Measurements from ENCODE around the gene CACNA1G. TPM values are rescaled to one million over a fixed set of nuclear protein-coding genes. Genes with fewer than 3 reads are reported as not detected.

Gene CACNA1G
- total RNA-seq, 4 donors from 2014 or later = 0.11 to 0.38 (median 0.13) TPM; not detected in 1

DNA sequence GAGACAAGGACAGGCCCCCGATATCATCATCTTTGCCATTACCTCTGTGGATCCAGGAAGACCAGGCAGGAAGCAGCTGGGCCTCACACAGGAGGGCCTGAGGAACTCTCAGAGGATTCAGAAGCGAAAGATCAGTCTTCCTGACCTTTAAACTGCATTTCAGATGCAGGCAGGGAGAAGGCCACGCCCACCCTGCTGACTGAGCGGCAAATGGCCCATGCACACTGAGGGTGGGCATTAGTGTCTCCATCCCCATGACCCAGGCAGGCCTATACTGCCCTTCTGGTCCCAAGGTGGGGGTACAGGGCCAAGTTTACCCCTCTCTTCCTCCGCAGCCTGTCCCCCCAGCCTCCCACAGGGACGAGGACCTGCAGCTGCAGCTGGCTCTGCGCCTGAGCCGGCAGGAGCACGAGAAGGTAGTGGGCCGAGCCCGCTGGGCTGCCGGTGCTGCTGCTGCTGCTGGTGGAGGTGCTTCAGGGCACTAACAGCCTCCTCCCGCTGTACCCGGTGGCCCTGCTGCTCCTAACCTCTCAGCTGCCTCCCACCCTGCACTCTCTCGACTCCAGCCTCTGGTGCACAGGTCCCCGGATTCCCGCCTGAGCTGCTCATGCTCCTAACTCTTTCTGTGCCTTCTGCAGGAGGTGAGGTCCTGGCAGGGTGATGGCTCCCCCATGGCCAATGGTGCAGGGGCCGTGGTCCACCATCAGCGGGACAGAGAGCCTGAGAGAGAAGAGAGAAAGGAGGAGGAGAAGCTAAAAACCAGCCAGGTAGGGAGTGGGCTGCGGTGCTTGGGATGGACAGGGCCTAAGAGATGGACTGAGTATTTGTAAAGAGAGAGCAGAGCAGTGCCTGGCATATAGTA, 21.7 kb upstream of the CACNA1G start:
- no peak for DNase-seq
- peaks cover 47 to 100% (median 48%) of the 10 kb centered on the region in 3 donors for H3K4me1 ChIP-seq
- intact Hi-C loops (cut with DNase I) = no loop called here
- H3K4me3 ChIP-seq = no peak overlapping the region
- H3K27me3 ChIP-seq = peaks cover 0 to 9% (median 0%) of the 10 kb centered on the region in 4 donors
- WGBS, 2 donors = 57 to 71% methylated on average over 5 to 7 of the region's 20 CpGs
- no peaks in the 10 kb centered on the region for H3K9me3 ChIP-seq
- TF ChIP-seq, protein P1, sequence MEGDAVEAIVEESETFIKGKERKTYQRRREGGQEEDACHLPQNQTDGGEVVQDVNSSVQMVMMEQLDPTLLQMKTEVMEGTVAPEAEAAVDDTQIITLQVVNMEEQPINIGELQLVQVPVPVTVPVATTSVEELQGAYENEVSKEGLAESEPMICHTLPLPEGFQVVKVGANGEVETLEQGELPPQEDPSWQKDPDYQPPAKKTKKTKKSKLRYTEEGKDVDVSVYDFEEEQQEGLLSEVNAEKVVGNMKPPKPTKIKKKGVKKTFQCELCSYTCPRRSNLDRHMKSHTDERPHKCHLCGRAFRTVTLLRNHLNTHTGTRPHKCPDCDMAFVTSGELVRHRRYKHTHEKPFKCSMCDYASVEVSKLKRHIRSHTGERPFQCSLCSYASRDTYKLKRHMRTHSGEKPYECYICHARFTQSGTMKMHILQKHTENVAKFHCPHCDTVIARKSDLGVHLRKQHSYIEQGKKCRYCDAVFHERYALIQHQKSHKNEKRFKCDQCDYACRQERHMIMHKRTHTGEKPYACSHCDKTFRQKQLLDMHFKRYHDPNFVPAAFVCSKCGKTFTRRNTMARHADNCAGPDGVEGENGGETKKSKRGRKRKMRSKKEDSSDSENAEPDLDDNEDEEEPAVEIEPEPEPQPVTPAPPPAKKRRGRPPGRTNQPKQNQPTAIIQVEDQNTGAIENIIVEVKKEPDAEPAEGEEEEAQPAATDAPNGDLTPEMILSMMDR (IDR thresholded peaks at IDR 0.05) = no peak
- no peak for TF ChIP-seq POLR2A (IDR thresholded peaks at IDR 0.05)
- peaks cover 9 to 48% (median 9%) of the 10 kb centered on the region in 3 donors for H3K36me3 ChIP-seq
- peak overlapping the region in 3 of 4 donors; percentile 42 to 82 (median 68) for H3K27ac ChIP-seq

DNA sequence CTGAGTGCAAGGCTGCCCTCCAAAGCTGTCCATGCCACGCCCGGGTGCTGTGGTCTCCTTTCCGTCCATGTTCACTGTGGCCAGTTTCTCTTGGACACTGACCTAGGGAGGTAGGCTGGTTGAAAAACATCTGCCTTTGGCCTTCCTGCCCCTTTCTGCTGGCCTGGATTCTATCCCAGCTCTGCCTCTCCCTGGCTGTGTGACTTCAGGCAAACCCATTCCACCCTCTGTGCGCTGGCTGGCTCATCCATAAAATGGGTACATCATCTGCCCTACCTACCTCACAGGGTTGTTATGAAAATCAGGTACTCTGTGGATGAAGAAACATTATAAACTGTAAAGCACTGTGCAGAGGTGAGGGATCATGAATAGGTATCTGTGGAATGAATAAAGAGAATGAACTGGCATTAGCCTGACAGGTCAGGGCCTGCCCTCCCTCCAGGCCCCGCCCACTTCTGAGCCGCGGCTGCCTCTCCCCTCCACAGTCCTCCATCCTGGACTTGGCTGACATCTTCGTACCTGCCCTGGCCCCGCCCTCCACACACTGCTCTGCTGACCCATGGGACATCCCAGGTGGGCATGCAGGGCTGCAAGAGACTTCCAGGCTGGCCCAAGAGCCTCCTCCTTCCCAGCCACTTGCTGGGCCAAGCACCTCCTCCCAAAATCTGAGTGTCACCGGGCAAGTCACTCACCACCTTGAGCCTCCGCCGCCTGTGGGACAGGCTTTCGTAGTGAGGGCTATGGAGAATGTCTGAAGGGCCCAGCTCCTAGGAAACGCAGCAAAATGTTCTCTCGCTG, 20.6 kb upstream of the CACNA1G start:
- intact Hi-C loops (cut with DNase I) = loop anchor here (10.0 kb wide), 1 partner anchor 305 kb away; no protein-coding TSS in a partner anchor
- peaks cover 44 to 96% (median 50%) of the 10 kb centered on the region in 3 donors for H3K4me1 ChIP-seq
- no peaks in the 10 kb centered on the region for H3K27me3 ChIP-seq
- H3K27ac ChIP-seq = peak overlapping the region; percentile 42 to 82 (median 78)
- WGBS, 2 donors = 41 to 52% methylated on average over 7 to 13 of the region's 15 CpGs
- no peaks in the 10 kb centered on the region for H3K9me3 ChIP-seq
- DNase-seq = no peak
- H3K36me3 ChIP-seq = peaks cover 9 to 48% (median 9%) of the 10 kb centered on the region in 3 donors
- H3K4me3 ChIP-seq = no peak overlapping the region
- TF ChIP-seq, protein P1 (IDR thresholded peaks at IDR 0.05) = no peak
- no peak for TF ChIP-seq POLR2A (IDR thresholded peaks at IDR 0.05)

DNA sequence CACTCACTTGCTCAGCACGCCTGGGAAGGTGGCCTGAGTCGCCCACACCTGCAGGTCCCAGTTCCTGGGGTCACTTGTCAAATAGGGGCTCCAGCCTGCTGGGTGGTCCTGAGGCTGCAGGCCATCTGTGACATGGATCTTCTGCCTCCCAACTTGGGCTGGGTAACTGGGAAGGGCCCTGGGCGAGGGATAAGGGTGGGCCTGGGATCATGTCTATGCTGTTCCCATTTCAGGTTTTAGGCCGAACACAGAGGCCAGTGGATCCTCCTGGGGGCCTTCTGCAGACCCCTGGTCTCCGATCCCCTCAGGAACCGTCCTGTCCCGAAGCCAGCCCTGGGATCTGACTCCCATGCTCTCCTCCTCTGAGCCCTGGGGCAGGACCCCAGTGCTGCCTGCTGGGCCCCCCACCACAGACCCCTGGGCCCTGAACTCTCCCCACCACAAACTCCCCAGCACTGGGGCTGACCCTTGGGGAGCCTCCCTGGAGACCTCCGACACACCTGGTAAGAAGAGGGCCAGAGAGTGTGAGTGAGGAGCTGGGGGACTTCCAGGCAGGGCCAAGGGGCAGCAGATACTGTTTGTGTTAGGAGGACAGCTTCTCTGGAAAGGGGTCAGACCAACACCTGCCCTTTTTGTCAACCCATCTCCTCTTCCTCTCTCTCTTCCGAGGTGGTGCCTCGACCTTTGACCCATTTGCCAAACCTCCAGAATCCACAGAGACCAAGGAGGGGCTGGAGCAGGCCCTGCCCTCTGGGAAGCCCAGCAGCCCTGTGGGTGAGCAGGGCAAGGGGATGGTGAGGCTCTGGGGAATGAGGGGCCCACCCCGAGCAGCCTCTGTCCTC, 19.7 kb upstream of the CACNA1G start:
- intact Hi-C loops (cut with DNase I) = loop anchor here (10.0 kb wide), 1 partner anchor 304 kb away; no protein-coding TSS in a partner anchor
- H3K4me3 ChIP-seq = peak overlapping the region in 1 of 4 donors; percentile 68
- peaks cover 42 to 94% (median 44%) of the 10 kb centered on the region in 3 donors for H3K4me1 ChIP-seq
- DNase-seq = no peak
- H3K36me3 ChIP-seq = peaks cover 9 to 48% (median 9%) of the 10 kb centered on the region in 3 donors
- no peak for TF ChIP-seq POLR2A (IDR thresholded peaks at IDR 0.05)
- TF ChIP-seq, protein P1 (IDR thresholded peaks at IDR 0.05) = no peak
- no peaks in the 10 kb centered on the region for H3K27me3 ChIP-seq
- no peaks in the 10 kb centered on the region for H3K9me3 ChIP-seq
- 100% methylated on average over 1 of the region's 11 CpGs for WGBS, 2 donors
- H3K27ac ChIP-seq = peak overlapping the region; percentile 42 to 82 (median 78)

DNA sequence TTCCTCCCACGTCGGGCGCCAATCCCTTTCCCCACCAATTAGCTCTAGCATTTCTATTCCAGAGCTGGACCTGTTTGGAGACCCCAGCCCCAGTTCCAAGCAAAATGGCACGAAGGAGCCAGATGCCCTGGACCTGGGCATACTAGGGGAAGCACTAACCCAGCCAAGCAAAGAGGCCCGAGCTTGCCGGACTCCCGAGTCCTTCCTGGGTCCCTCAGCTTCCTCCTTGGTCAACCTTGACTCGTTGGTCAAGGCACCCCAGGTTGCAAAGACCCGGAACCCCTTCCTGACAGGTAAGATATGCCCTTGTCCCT, 19.2 kb upstream of the CACNA1G start:
- intact Hi-C loops (cut with DNase I) = loop anchor here (10.0 kb wide), 1 partner anchor 303 kb away; no protein-coding TSS in a partner anchor
- peak overlapping the region; percentile 76 to 82 (median 78) for H3K27ac ChIP-seq
- TF ChIP-seq, protein P1 (IDR thresholded peaks at IDR 0.05) = no peak
- TF ChIP-seq POLR2A (IDR thresholded peaks at IDR 0.05) = no peak
- 50 to 82% methylated on average over 4 to 8 of the region's 9 CpGs for WGBS, 2 donors
- peaks cover 40 to 90% (median 41%) of the 10 kb centered on the region in 3 donors for H3K4me1 ChIP-seq
- DNase-seq = no peak
- peak overlapping the region in 3 of 4 donors; percentile 43 to 68 (median 50) for H3K4me3 ChIP-seq
- H3K27me3 ChIP-seq = no peaks in the 10 kb centered on the region
- H3K36me3 ChIP-seq = peaks cover 7 to 43% (median 9%) of the 10 kb centered on the region in 3 donors
- H3K9me3 ChIP-seq = no peaks in the 10 kb centered on the region

Measured in esophagus squamous epithelium (tissue), 5 donors.